Activated CD8-positive, alpha-beta memory T cell treated with anti-CD3 and anti-CD28 coated beads for 4 hours (primary cell): ENCODE data around the gene SORCS2.

Experiments used
- DNase-seq, 2 donors: peaks; one replicate each; pipeline ENCODE4 v3.0.0-alpha.2; 2020; ENCODE audit warnings: low read depth in 2 of 2

Gene SORCS2

GRCh38 chr4:7741946-7742806, 549.8 kb downstream of the SORCS2 start:
- no peak for DNase-seq

GRCh38 chr4:7742807-7743280, 550.5 kb downstream of the SORCS2 start:
- DNase-seq = no peak

GRCh38 chr4:7744142-7744804, 551.9 kb downstream of the SORCS2 start:
- DNase-seq = no peak

- DNase-seq = no peak
Measured at GRCh38 chr4:7745301-7745885, 553.1 kb downstream of the SORCS2 start.

GRCh38 chr4:7746351-7747061, 554.2 kb downstream of the SORCS2 start:
- DNase-seq = no peak

- no peak for DNase-seq
Measured at GRCh38 chr4:7747062-7747385, 554.7 kb downstream of the SORCS2 start.

- DNase-seq = no peak
Measured at GRCh38 chr4:7747566-7747965, 555.2 kb downstream of the SORCS2 start.

- DNase-seq = no peak
Measured at GRCh38 chr4:7750523-7750922, 558.2 kb downstream of the SORCS2 start.

- no peak for DNase-seq
Measured at GRCh38 chr4:7750972-7751371, 558.6 kb downstream of the SORCS2 start.

GRCh38 chr4:7752649-7753048, 560.3 kb downstream of the SORCS2 start:
- DNase-seq = no peak

GRCh38 chr4:7753271-7753670, 560.9 kb downstream of the SORCS2 start:
- no peak for DNase-seq

GRCh38 chr4:7753931-7754465, 561.7 kb downstream of the SORCS2 start:
- no peak for DNase-seq

- no peak for DNase-seq
Measured at GRCh38 chr4:7754565-7755262, 562.4 kb downstream of the SORCS2 start.

GRCh38 chr4:7755561-7755960, 563.2 kb downstream of the SORCS2 start:
- no peak for DNase-seq

GRCh38 chr4:7756071-7756470, 563.7 kb downstream of the SORCS2 start:
- no peak for DNase-seq

- no peak for DNase-seq
Measured at GRCh38 chr4:7756561-7757355, 564.4 kb downstream of the SORCS2 start.

GRCh38 chr4:7757501-7758471, 565.4 kb downstream of the SORCS2 start:
- DNase-seq = no peak

GRCh38 chr4:7758476-7758875, 566.1 kb downstream of the SORCS2 start:
- no peak for DNase-seq

- DNase-seq = peak; percentile 23 to 61
Measured at GRCh38 chr4:7759216-7759615, 566.9 kb downstream of the SORCS2 start.
